Activated T-cell treated with anti-CD3 and anti-CD28 coated beads, Interleukin-2, amount 50 U/mL, for 1 hour (primary cell): Measurements from ENCODE around the gene INPP5B.
"Not testable (repeated sequence)": the region's sequence is repeated elsewhere in the genome, so short reads cannot be mapped to it uniquely, and the experiment has no call there.

Source experiments
- DNase-seq: peaks from one replicate; pipeline ENCODE4 v3.0.0-alpha.2; 2020

The INPP5B gene

DNA sequence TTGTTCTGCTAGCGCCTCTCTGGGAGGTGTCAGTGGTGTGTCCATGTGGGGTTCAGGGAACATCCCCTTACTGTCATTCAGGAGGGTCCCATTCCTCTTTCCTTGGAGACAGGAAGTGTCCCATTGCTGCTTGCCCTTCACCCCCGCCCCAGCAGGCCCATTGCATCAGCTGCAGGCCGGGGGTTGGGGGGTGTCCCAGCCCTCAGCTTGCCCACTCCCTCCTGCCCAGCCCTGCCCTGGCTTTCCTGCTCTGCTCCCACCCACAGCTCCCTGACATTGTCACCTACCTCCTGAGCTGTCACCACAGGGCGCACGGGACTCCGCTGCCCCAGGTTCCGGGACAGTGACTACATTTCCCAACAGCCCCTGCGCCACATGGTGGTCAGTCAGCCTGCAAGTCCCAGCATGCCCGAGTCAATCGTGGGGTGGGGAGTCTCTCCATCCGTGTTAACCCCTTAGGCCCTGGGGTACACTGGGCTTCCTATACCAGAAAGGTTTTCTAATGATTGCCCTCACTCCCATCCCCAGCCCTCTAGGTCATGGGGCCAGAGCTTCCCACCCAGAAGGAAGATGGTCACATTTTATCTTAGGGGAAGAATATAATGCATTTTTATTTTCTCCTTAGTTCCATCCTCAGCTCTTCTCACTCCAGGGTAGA is at the start of gene INPP5B:
Gene INPP5B, minus strand, starts transcription at position 351 of the 658 bp plus-strand sequence. CDS start 745 bp downstream, outside the sequence.
- DNase-seq, result peak; percentile 57

- no peak for DNase-seq
Observed at GRCh38 chr1:37995751-37996345, 49.0 kb upstream of the INPP5B start.

- no peak for DNase-seq
Observed at GRCh38 chr1:37994886-37995566, 48.2 kb upstream of the INPP5B start.

- no peak for DNase-seq
Observed at GRCh38 chr1:37989361-37989930, 42.6 kb upstream of the INPP5B start.

DNA sequence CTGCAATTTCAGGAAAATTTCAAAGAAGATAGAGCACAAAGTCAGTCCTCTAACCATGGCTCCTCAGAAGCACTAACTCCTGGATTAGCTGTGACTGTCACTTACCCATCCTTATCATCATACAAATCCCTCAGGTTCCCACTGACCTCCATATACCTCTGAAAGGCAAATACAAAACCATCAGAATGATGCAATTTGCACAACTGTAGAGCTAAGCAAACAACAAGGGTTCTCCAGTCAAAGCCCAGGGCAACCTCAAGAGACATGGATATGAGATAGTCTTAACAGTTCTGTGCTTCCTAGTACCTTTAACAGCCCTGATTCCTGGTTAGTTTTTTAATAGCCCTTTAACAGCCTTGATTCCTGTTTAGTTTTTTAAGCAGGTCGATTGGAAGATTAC is 40.8 kb upstream of the INPP5B start:
- no peak for DNase-seq

- DNase-seq, result no peak
Observed at GRCh38 chr1:37983546-37983945, 36.7 kb upstream of the INPP5B start.

GRCh38 chr1:37978541-37978940 is 31.7 kb upstream of the INPP5B start:
- no peak for DNase-seq

- DNase-seq, result not testable (repeated sequence)
Observed at GRCh38 chr1:37975083-37975482, 28.2 kb upstream of the INPP5B start.

GRCh38 chr1:37974567-37974966 is 27.7 kb upstream of the INPP5B start:
- no peak for DNase-seq

GRCh38 chr1:37973684-37974083 is 26.8 kb upstream of the INPP5B start:
- not testable (repeated sequence) for DNase-seq

DNA sequence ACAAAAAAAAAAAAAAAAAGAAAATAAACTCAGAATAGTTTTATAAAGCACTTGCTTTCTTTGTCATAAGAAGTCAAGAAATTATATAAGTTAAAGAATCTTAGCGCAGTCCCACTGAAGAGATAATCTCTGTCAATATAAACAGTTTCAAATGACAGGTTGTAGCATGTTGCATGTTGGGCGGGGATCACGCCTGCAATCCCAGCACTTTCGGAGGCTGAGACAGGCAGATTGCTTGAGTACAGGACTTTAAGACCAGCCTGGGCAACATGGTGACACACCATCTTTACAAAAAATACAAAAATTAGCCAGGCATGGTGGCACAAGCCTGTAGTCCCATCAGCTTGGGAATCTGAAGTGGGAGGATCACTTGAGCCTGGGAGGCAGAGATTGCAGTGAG is 18.4 kb upstream of the INPP5B start:
- no peak for DNase-seq

GRCh38 chr1:37964106-37964505 is 17.3 kb upstream of the INPP5B start:
- not testable (repeated sequence) for DNase-seq

GRCh38 chr1:37958690-37959089 is 11.8 kb upstream of the INPP5B start:
- no peak for DNase-seq

DNA sequence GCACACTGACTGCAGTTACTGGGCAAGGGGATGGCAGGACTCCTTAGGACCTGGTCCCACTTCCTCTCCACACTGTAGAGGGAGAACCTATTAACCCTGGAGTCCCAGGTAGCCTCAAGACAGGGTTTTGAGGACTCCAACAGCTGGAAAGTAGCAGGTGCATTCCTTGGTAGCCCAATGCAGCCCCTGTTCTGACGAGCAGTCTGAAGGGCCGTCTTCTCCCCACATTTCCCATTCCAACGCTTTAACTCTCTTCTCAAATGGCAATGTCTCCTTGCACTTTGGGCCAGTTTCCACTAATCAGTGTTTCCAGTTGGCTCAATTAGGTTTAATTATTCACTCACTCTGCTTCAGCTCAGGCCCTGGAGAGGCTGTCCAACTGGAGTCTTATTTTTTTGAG is 8.8 kb upstream of the INPP5B start:
- DNase-seq, result no peak

- DNase-seq, result no peak
Observed at GRCh38 chr1:37954316-37954971, 7.6 kb upstream of the INPP5B start.

- no peak for DNase-seq
Observed at GRCh38 chr1:37952738-37953137, 5.9 kb upstream of the INPP5B start.

- no peak for DNase-seq
Observed at GRCh38 chr1:37951783-37952624, 5.2 kb upstream of the INPP5B start.

DNA sequence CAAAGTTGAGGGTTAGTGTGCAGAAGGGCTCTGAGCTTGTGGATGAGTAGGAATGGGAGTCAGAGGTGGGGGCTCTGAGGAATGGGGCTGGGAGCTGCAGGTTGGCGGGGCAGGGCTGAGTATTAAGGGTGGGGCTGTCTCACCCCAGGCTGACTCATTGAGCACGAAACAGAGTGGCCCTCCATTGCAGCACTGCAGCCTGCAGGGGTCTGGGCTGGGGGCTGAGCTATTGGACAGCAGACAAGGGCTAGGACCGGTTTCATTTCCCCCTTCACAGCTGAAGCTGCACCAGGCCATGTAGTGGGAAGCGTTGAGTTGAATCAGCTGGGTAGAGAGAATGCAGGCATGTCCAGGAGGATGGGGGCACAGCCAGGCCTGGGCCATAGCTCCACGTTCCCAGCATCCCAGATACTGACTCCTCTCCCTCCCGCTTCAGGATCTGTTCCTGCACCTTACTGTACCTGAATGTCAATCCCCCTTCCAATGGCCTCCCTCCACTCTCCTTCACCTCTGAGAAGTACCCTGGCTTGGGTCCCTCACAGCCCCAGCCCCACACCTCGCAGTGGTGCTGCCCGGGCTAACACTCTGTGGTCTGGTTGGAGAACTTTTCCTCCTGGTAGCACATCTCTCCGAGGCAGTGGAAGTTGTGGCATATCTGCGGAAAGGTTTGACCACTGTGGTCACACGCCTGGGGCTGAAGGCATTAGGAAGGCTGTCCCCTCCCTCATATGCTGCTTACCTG is 4.4 kb upstream of the INPP5B start:
- no peak for DNase-seq

DNA sequence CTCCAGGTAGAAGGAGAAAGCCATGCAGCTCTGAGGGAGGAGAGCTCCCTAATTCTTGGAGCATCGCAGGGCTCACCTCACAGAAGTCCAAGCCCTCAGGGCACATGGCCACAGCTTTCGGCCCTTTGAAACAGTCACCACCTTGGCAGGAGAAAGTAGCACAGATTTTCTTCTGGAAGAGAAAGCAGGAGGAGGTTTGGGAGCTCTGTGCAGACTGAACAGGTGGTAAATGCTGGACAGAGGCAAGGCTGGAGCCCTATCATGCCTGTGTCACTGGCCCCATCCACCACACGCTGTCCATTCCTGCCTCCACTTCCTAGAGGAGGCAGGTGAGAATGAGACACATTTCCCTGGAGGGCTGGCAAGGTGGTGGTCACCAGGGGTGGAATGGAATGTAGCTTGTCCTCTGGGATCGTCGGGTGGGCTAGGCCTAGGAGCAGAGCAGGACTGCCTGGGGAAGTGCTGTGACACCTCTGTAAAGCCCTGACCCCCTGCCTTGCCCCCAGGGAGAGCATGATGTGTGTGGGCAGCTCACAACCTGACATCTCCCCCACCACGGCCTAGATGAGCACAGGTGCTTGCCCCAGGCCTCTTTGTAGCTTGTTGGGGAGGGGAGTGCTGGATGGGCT is 2.8 kb upstream of the INPP5B start:
- DNase-seq, result no peak

DNA sequence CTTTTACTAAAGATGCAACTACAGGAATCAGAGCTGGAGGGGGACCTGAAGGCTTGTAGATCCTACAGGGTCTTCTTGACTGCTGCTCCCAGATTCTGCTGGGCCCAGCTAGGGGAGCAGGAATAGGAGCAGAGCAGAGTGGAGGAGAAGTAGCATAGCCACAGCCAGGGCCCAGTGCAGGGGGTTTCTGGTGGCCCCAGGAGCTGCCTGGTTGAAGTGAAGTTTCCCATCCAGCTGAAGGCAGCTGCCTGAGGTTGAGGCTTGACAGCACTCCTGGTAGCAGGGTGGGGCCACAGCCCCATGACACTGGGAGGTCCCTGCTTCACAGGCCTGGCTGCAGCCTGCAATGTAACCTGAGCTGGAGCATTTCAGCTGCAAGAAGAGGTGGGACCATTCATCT is 2.0 kb upstream of the INPP5B start:
- DNase-seq, result no peak

DNA sequence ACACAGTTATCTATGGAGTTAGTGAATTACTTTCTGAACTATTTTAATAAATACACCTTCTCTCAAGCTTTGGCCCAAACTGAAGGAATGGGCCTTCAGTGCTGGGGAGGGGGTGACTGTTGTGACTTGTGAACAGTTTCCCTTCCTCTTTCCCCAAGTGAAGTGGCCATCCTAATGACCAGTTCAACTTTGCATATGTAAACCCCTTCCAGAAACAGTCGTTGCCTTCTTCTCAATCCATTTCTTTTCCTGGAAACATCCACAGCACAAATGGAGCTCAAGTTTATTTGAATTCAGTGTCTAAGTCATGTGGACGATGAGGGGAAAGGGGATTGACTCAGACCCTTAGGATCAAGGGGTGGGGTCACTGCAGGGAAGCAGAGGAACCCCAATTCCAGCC is 1.3 kb upstream of the INPP5B start:
- no peak for DNase-seq
